IMR-90 (cell line): ENCODE measurements around the gene HDHD3. TPM values are rescaled to one million over a fixed set of nuclear protein-coding genes. Genes with fewer than 3 reads are reported as not detected.

Experiments
- ATAC-seq: fragments of 200-7000 bp; cut with Tn5 transposase; 2 replicates; pipeline ENCODE4 v1.9.1; 2020; ENCODE audit warnings: low read depth, mild to moderate bottlenecking, moderate library complexity
- BruUV-seq: library from RNA; stranded (reverse); fragments of 400-500 nt; replicated peaks from 2 replicates; lab custom pipeline; 2021; lab: Mats Ljungman, UMichigan
- CTCF ChIA-PET: fragments of 300-600 bp; formaldehyde crosslinking; extraction: SDS; loops from one replicate; lab custom pipeline; 2021; ENCODE audit warnings: antibody characterized with exemption; lab: Yijun Ruan, JAX
- POLR2A ChIA-PET: fragments of 300-600 bp; sonication (Branson Sonifier 250); formaldehyde crosslinking; loops from one replicate; lab custom pipeline; 2022; ENCODE audit warnings: antibody characterized with exemption; ENCODE audit not compliant: unreplicated experiment; lab: Charles Lee
- DNase-seq: peaks from one replicate; pipeline ENCODE4 v3.0.0; 2013
- H2AFZ ChIP-seq: replicated peaks from 2 replicates; pipeline ENCODE3; 2013; ENCODE audit warnings: low read length, mild to moderate bottlenecking; ENCODE audit not compliant: poor library complexity
- H2AK5ac ChIP-seq: 2 replicates; pipeline ENCODE4 v1.6.1; 2013; ENCODE audit warnings: low read depth, low read length, inconsistent platforms
- H2AK9ac ChIP-seq: replicated peaks from 2 replicates; pipeline ENCODE3; 2013; ENCODE audit warnings: mild to moderate bottlenecking, low read depth, low read length, moderate library complexity; ENCODE audit not compliant: poor library complexity
- H2BK120ac ChIP-seq: 2 replicates; pipeline ENCODE4 v1.6.1; 2013; ENCODE audit warnings: low read depth, low read length, inconsistent platforms
- H2BK15ac ChIP-seq: 3 replicates; pipeline ENCODE4 v1.6.1; 2013; ENCODE audit warnings: low read depth, low read length, inconsistent platforms
- H2BK20ac ChIP-seq: 2 replicates; pipeline ENCODE4 v1.6.1; 2013; ENCODE audit warnings: low read depth, mild to moderate bottlenecking, inconsistent platforms, low read length, moderate library complexity
- H2BK5ac ChIP-seq: 2 replicates; pipeline ENCODE4 v1.6.1; 2013; ENCODE audit warnings: mild to moderate bottlenecking, low read depth, low read length, inconsistent platforms; ENCODE audit not compliant: poor library complexity, severe bottlenecking
- H3K14ac ChIP-seq: replicated peaks from 2 replicates; pipeline ENCODE4 v1.6.1; 2013; ENCODE audit warnings: low read depth, low read length, inconsistent platforms
- H3K18ac ChIP-seq: 2 replicates; pipeline ENCODE4 v1.6.1; 2013; ENCODE audit warnings: low read depth, low read length, control low read depth
- H3K23ac ChIP-seq: 2 replicates; pipeline ENCODE4 v1.6.1; 2013; ENCODE audit warnings: low read depth, low read length, inconsistent platforms
- H3K27ac ChIP-seq: 2 replicates; pipeline ENCODE4 v1.5.1; 2013; ENCODE audit warnings: mild to moderate bottlenecking, control low read depth, low read length; ENCODE audit not compliant: insufficient read depth
- H3K27me3 ChIP-seq: 2 replicates; pipeline ENCODE4 v1.6.1; 2013; ENCODE audit warnings: low read length; ENCODE audit not compliant: control insufficient read depth, insufficient read depth
- H3K36me3 ChIP-seq: 2 replicates; pipeline ENCODE4 v1.6.1; 2013; ENCODE audit warnings: low read length, mixed read lengths; ENCODE audit not compliant: control insufficient read depth, insufficient read depth
- H3K4ac ChIP-seq: 2 replicates; pipeline ENCODE4 v1.6.1; 2013; ENCODE audit warnings: low read depth, low read length, inconsistent platforms
- H3K4me1 ChIP-seq: 2 replicates; pipeline ENCODE4 v1.6.1; 2013; ENCODE audit warnings: low read length, mixed read lengths; ENCODE audit not compliant: control insufficient read depth, insufficient read depth
- H3K4me2 ChIP-seq: 2 replicates; pipeline ENCODE4 v1.6.1; 2013; ENCODE audit warnings: low read depth, mild to moderate bottlenecking, control low read depth, low read length, moderate library complexity
- H3K4me3 ChIP-seq: 2 replicates; pipeline ENCODE4 v1.5.1; 2013; ENCODE audit warnings: low read depth, mild to moderate bottlenecking, control low read depth, low read length, moderate library complexity; ENCODE audit not compliant: insufficient read depth
- H3K56ac ChIP-seq: 2 replicates; pipeline ENCODE4 v1.6.1; 2013; ENCODE audit warnings: low read length, inconsistent platforms; ENCODE audit not compliant: insufficient read depth; ENCODE audit errors: extremely low read depth
- H3K79me1 ChIP-seq, 2 experiments: 2 replicates each; pipeline ENCODE4 v1.6.1; 2013; ENCODE audit warnings: low read length in 2 of 2, inconsistent platforms in 1 of 2, low read depth in 1 of 2
- H3K9ac ChIP-seq: 2 replicates; pipeline ENCODE4 v1.6.1; 2013; ENCODE audit warnings: low read depth, low read length, control low read depth
- H3K9me1 ChIP-seq: 2 replicates; pipeline ENCODE4 v1.6.1; 2013; ENCODE audit warnings: low read length, inconsistent platforms; ENCODE audit not compliant: insufficient read depth
- H3K9me3 ChIP-seq: 2 replicates; pipeline ENCODE4 v1.6.1; 2013; ENCODE audit warnings: low read length; ENCODE audit not compliant: control insufficient read depth, insufficient read depth
- H4K20me1 ChIP-seq: 2 replicates; pipeline ENCODE4 v1.6.1; 2013; ENCODE audit warnings: low read length, inconsistent platforms; ENCODE audit not compliant: insufficient read depth
- H4K5ac ChIP-seq: 2 replicates; pipeline ENCODE4 v1.6.1; 2013; ENCODE audit warnings: mild to moderate bottlenecking, low read depth, low read length, control low read depth
- H4K8ac ChIP-seq, 2 experiments: 2 replicates each; pipeline ENCODE4 v1.6.1; 2013; ENCODE audit warnings: low read depth in 2 of 2, low read length in 2 of 2, control low read depth in 1 of 2, inconsistent platforms in 1 of 2
- H4K91ac ChIP-seq: 2 replicates; pipeline ENCODE4 v1.6.1; 2013; ENCODE audit warnings: low read depth, low read length, inconsistent platforms; ENCODE audit not compliant: insufficient read depth
- BHLHE40 ChIP-seq: fragments of 150-350 bp; IDR thresholded peaks from 2 replicates; pipeline ENCODE4 v1.6.1; 2016; ENCODE audit warnings: mild to moderate bottlenecking, low read depth, low read length
- CTCF ChIP-seq: conservative IDR thresholded peaks from 2 replicates; pipeline ENCODE4 v1.5.1; 2012; ENCODE audit warnings: mild to moderate bottlenecking, low read depth, low read length, improper control_type of control experiment
- FOS ChIP-seq: fragments of 150-350 bp; IDR thresholded peaks from 2 replicates; pipeline ENCODE4 v1.6.1; 2016; ENCODE audit warnings: low read depth, low read length
- MAFK ChIP-seq: IDR thresholded peaks from 2 replicates; pipeline ENCODE4 v1.6.1; 2012; ENCODE audit warnings: low read depth, low read length, improper control_type of control experiment
- MAZ ChIP-seq: IDR thresholded peaks from 2 replicates; pipeline ENCODE4 v1.6.1; 2012; ENCODE audit warnings: low read depth, mild to moderate bottlenecking, low read length, improper control_type of control experiment, moderate library complexity, borderline replicate concordance
- MXI1 ChIP-seq: IDR thresholded peaks from 2 replicates; pipeline ENCODE4 v1.6.1; 2012; ENCODE audit warnings: low read depth, mild to moderate bottlenecking, low read length, moderate library complexity, borderline replicate concordance
- POLR2A ChIP-seq: IDR thresholded peaks from 2 replicates; pipeline ENCODE4 v1.6.1; 2012; ENCODE audit warnings: mild to moderate bottlenecking, low read depth, low read length
- RAD21 ChIP-seq: IDR thresholded peaks from 2 replicates; pipeline ENCODE4 v1.6.1; 2012; ENCODE audit warnings: low read length, improper control_type of control experiment
- RCOR1 ChIP-seq: IDR thresholded peaks from 2 replicates; pipeline ENCODE4 v1.6.1; 2012; ENCODE audit warnings: mild to moderate bottlenecking, low read length, improper control_type of control experiment; ENCODE audit not compliant: insufficient replicate concordance
- RFX5 ChIP-seq: IDR thresholded peaks from 2 replicates; pipeline ENCODE4 v1.8.0; 2012; ENCODE audit warnings: low read depth, mild to moderate bottlenecking, low read length, moderate library complexity
- SMC3 ChIP-seq: fragments of 150-350 bp; IDR thresholded peaks from 2 replicates; pipeline ENCODE4 v1.6.1; 2016; ENCODE audit warnings: low read depth, mild to moderate bottlenecking, antibody characterized with exemption, low read length, moderate library complexity
- USF2 ChIP-seq: fragments of 150-350 bp; IDR thresholded peaks from 2 replicates; pipeline ENCODE4 v1.6.1; 2017; ENCODE audit warnings: mild to moderate bottlenecking, antibody characterized with exemption, low read length, low read depth
- WGBS, 2 experiments: methylation state at CpG; one replicate each; pipeline versions ENCODE4 v1.1.5 to v1.1.7; 2013; ENCODE audit warnings: missing lambda C conversion rate in 2 of 2; ENCODE audit not compliant: insufficient read length in 1 of 2; ENCODE audit errors: extremely low coverage in 2 of 2; 5-methylcytosine and 5-hydroxymethylcytosine counted together
- dilution Hi-C: fragments of 300-500 bp; cut with HindIII; formaldehyde crosslinking; loops from one replicate; pipeline ENCODE4 v1.14.3; 2018; ENCODE audit warnings: low sequenced_read_pairs; ENCODE audit not compliant: unreplicated experiment
- in situ Hi-C: fragments of 300-500 bp; cut with MboI; formaldehyde crosslinking; loops from 3 replicates; pipeline ENCODE4 v1.14.3; 2019; ENCODE audit warnings: low sequenced_read_pairs, inconsistent platforms, mixed read lengths
- intact Hi-C: fragments of 100-400 bp; cut with micrococcal nuclease; formaldehyde crosslinking; loops from 2 replicates; pipeline ENCODE4 v1.10.0; 2022
- polyA plus RNA-seq, 3 experiments: library from polyadenylated mRNA; depleted of rRNA; stranded (reverse); fragments of >200 nt; gene quantifications; 2 replicates each; pipeline ENCODE4 v1.2.3, GENCODE V29; 2012; ENCODE audit warnings: low replicate concordance in 1 of 3
- total RNA-seq: library from RNA; depleted of rRNA; stranded (reverse); fragments of >200 nt; gene quantifications from 2 replicates; pipeline ENCODE4 v1.2.3, GENCODE V29; 2012

HDHD3 gene
- total and polyA plus RNA-seq, 2 of the 4 experiments (the other 2 are of a cell fraction), result 7.0 to 8.6 TPM

- ChIA-PET POLR2A (no interaction called here), CTCF (no interaction called here)
- H3K23ac ChIP-seq, result no peak overlapping the region
- no peak overlapping the region for H3K9ac ChIP-seq
- no peak overlapping the region for H3K56ac ChIP-seq
- no peak overlapping the region for H2AFZ ChIP-seq
- DNase-seq (no peak), ATAC-seq (no peak)
- no peak overlapping the region for H2BK5ac ChIP-seq
- no peak overlapping the region for H2AK5ac ChIP-seq
- H3K9me1 ChIP-seq, result no peaks in the 10 kb centered on the region
- intact Hi-C loops (no loop called here), in situ Hi-C loops (no loop called here), dilution Hi-C loops (no loop called here)
- no peaks in the 10 kb centered on the region for H3K36me3 ChIP-seq
- H3K4me2 ChIP-seq, result no peak overlapping the region
- no peaks in the 10 kb centered on the region for H3K9me3 ChIP-seq
- H4K91ac ChIP-seq, result no peak overlapping the region
- no peak overlapping the region for H2BK120ac ChIP-seq
- H3K18ac ChIP-seq, result no peak overlapping the region
- BruUV-seq, result no TSS peak
- H3K27me3 ChIP-seq, result peaks cover 14% of the 10 kb centered on the region
- H3K4me3 ChIP-seq, result no peak overlapping the region
- TF ChIP-seq USF2 (no peak), MAZ (no peak), RCOR1 (no peak), RAD21 (no peak), MAFK (no peak), CTCF (no peak), POLR2A (no peak), SMC3 (no peak), FOS (no peak), MXI1 (no peak), RFX5 (no peak), BHLHE40 (no peak)
- H4K20me1 ChIP-seq, result no peaks in the 10 kb centered on the region
- no peak overlapping the region for H4K8ac ChIP-seq
- H2BK15ac ChIP-seq, result no peak overlapping the region
- no peak overlapping the region for H4K5ac ChIP-seq
- H3K14ac ChIP-seq, result no peak overlapping the region
- WGBS, 2 experiments, result 17% methylated on average over 1 of the region's 3 CpGs; no CpG with 5 or more reads in 1 of the 2 experiments
- no peak overlapping the region for H3K27ac ChIP-seq
- no peak overlapping the region for H2AK9ac ChIP-seq
- no peaks in the 10 kb centered on the region; a peak in 1 of 4 replicates for H3K79me1 ChIP-seq
- H3K4ac ChIP-seq, result no peak overlapping the region
- no peaks in the 10 kb centered on the region for H3K4me1 ChIP-seq
- no peak overlapping the region for H2BK20ac ChIP-seq
Measured at GRCh38 chr9:113416149-113416721, 39.4 kb upstream of the HDHD3 start.
